ENCODE measurements around the gene PLA2G15.

Gene PLA2G15

GRCh38 chr16:68227850-68228553 lies 17.2 kb upstream of the PLA2G15 start:
- no peak for DNase-seq (ENCODE audit: low spot score in 2 of 2)
- peaks cover 17% of the 10 kb centered on the region for H3K4me1 Mint-ChIP-seq
- H3K36me3 Mint-ChIP-seq = peaks cover 2% of the 10 kb centered on the region
- no peak for ATAC-seq (ENCODE audit: low read depth)
- H3K9me3 Mint-ChIP-seq = no peaks in the 10 kb centered on the region
- H3K4me3 Mint-ChIP-seq = no peak overlapping the region
- H3K27me3 Mint-ChIP-seq = no peaks in the 10 kb centered on the region
- H3K27ac Mint-ChIP-seq = peak overlapping the region; percentile 72

- Mint-ChIP-seq H3K4me3 (no peak overlapping the region), H3K4me1 (peaks cover 19% of the 10 kb centered on the region), H3K27ac (no peak overlapping the region), H3K27me3 (no peaks in the 10 kb centered on the region), H3K9me3 (no peaks in the 10 kb centered on the region), H3K36me3 (peaks cover 2% of the 10 kb centered on the region)
- ATAC-seq (ENCODE audit: low read depth) (no peak), DNase-seq (ENCODE audit: low spot score in 2 of 2) (no peak)
Measured at GRCh38 chr16:68228652-68229051, 16.5 kb upstream of the PLA2G15 start.

GRCh38 chr16:68229431-68230175 lies 15.6 kb upstream of the PLA2G15 start:
- no peak overlapping the region for H3K4me3 Mint-ChIP-seq
- H3K27ac Mint-ChIP-seq = no peak overlapping the region
- H3K36me3 Mint-ChIP-seq = peaks cover 2% of the 10 kb centered on the region
- no peaks in the 10 kb centered on the region for H3K9me3 Mint-ChIP-seq
- peak; percentile 51 to 55 for DNase-seq (ENCODE audit: low spot score in 2 of 2)
- ATAC-seq (ENCODE audit: low read depth) = peak; percentile 41
- H3K4me1 Mint-ChIP-seq = peaks cover 19% of the 10 kb centered on the region
- no peaks in the 10 kb centered on the region for H3K27me3 Mint-ChIP-seq

- peaks cover 22% of the 10 kb centered on the region for H3K4me1 Mint-ChIP-seq
Measured at GRCh38 chr16:68230176-68230571, 15.0 kb upstream of the PLA2G15 start.

GRCh38 chr16:68230956-68231355 lies 14.2 kb upstream of the PLA2G15 start:
- Mint-ChIP-seq H3K36me3 (no peaks in the 10 kb centered on the region), H3K4me3 (no peak overlapping the region), H3K27ac (no peak overlapping the region)

More at GRCh38 chr16:68230176-68230571, 15.0 kb upstream of the PLA2G15 start:
- ATAC-seq (ENCODE audit: low read depth) = no peak
- H3K4me3 Mint-ChIP-seq = no peak overlapping the region
- no peak overlapping the region for H3K27ac Mint-ChIP-seq
- H3K9me3 Mint-ChIP-seq = no peaks in the 10 kb centered on the region
- DNase-seq (ENCODE audit: low spot score in 2 of 2) = no peak
- no peaks in the 10 kb centered on the region for H3K27me3 Mint-ChIP-seq
- H3K36me3 Mint-ChIP-seq = peaks cover under 1% of the 10 kb centered on the region

GRCh38 chr16:68231384-68232136 lies 13.6 kb upstream of the PLA2G15 start:
- Mint-ChIP-seq H3K27me3 (no peaks in the 10 kb centered on the region), H3K27ac (no peak overlapping the region), H3K4me1 (peaks cover 21% of the 10 kb centered on the region), H3K9me3 (no peaks in the 10 kb centered on the region), H3K4me3 (no peak overlapping the region), H3K36me3 (no peaks in the 10 kb centered on the region)
- ATAC-seq (ENCODE audit: low read depth) = no peak
- no peak for DNase-seq (ENCODE audit: low spot score in 2 of 2)

More at GRCh38 chr16:68230956-68231355, 14.2 kb upstream of the PLA2G15 start:
- DNase-seq (ENCODE audit: low spot score in 2 of 2) (no peak), ATAC-seq (ENCODE audit: low read depth) (no peak)
- Mint-ChIP-seq H3K27me3 (no peaks in the 10 kb centered on the region), H3K4me1 (peaks cover 17% of the 10 kb centered on the region), H3K9me3 (no peaks in the 10 kb centered on the region)

- peaks cover 22% of the 10 kb centered on the region for H3K4me1 Mint-ChIP-seq
- H3K27ac Mint-ChIP-seq = no peak overlapping the region
- no peaks in the 10 kb centered on the region for H3K27me3 Mint-ChIP-seq
- no peaks in the 10 kb centered on the region for H3K36me3 Mint-ChIP-seq
- ATAC-seq (ENCODE audit: low read depth) = no peak
- no peak for DNase-seq (ENCODE audit: low spot score in 2 of 2)
- H3K9me3 Mint-ChIP-seq = no peaks in the 10 kb centered on the region
- H3K4me3 Mint-ChIP-seq = no peak overlapping the region
Measured at GRCh38 chr16:68232335-68232734, 12.8 kb upstream of the PLA2G15 start.

- DNase-seq (ENCODE audit: low spot score in 2 of 2) (no peak), ATAC-seq (ENCODE audit: low read depth) (no peak)
- no peaks in the 10 kb centered on the region for H3K9me3 Mint-ChIP-seq
- H3K4me3 Mint-ChIP-seq = no peak overlapping the region
- H3K36me3 Mint-ChIP-seq = no peaks in the 10 kb centered on the region
- H3K27ac Mint-ChIP-seq = peak overlapping the region; percentile 1
- H3K27me3 Mint-ChIP-seq = no peaks in the 10 kb centered on the region
- peaks cover 18% of the 10 kb centered on the region for H3K4me1 Mint-ChIP-seq
Measured at GRCh38 chr16:68233085-68233834, 11.9 kb upstream of the PLA2G15 start.

GRCh38 chr16:68233835-68234187 lies 11.4 kb upstream of the PLA2G15 start:
- no peak for DNase-seq (ENCODE audit: low spot score in 2 of 2)
- H3K27ac Mint-ChIP-seq = peak overlapping the region; percentile 1

GRCh38 chr16:68234188-68235107 lies 10.7 kb upstream of the PLA2G15 start:
- H3K4me3 Mint-ChIP-seq = peak overlapping the region; percentile 45

More at GRCh38 chr16:68233835-68234187, 11.4 kb upstream of the PLA2G15 start:
- Mint-ChIP-seq H3K9me3 (no peaks in the 10 kb centered on the region), H3K27me3 (no peaks in the 10 kb centered on the region), H3K36me3 (no peaks in the 10 kb centered on the region), H3K4me3 (no peak overlapping the region), H3K4me1 (peaks cover 19% of the 10 kb centered on the region)
- ATAC-seq (ENCODE audit: low read depth) = no peak

GRCh38 chr16:68235108-68235886 lies 9.9 kb upstream of the PLA2G15 start:
- DNase-seq (ENCODE audit: low spot score in 2 of 2) = no peak

More at GRCh38 chr16:68234188-68235107, 10.7 kb upstream of the PLA2G15 start:
- no peaks in the 10 kb centered on the region for H3K27me3 Mint-ChIP-seq
- H3K4me1 Mint-ChIP-seq = peaks cover 18% of the 10 kb centered on the region
- no peak for DNase-seq (ENCODE audit: low spot score in 2 of 2)
- ATAC-seq (ENCODE audit: low read depth) = no peak
- peak overlapping the region; percentile 1 for H3K27ac Mint-ChIP-seq
- no peaks in the 10 kb centered on the region for H3K36me3 Mint-ChIP-seq
- no peaks in the 10 kb centered on the region for H3K9me3 Mint-ChIP-seq

GRCh38 chr16:68235887-68236136 lies 9.4 kb upstream of the PLA2G15 start, which contains the start of gene ESRP2:
Gene ESRP2 (minus strand): TSS chr16:68236127. CDS start chr16:68236045, 82 bp downstream.
- no peaks in the 10 kb centered on the region for H3K27me3 Mint-ChIP-seq
- DNase-seq (ENCODE audit: low spot score in 2 of 2) (no peak), ATAC-seq (ENCODE audit: low read depth) (no peak)
- H3K4me3 Mint-ChIP-seq = peak within 1 kb of the TSS; percentile 83
- H3K4me1 Mint-ChIP-seq = peaks cover 20% of the 10 kb centered on the region
- no peaks in the 10 kb centered on the region for H3K36me3 Mint-ChIP-seq
- H3K27ac Mint-ChIP-seq = peak within 1 kb of the TSS; percentile 55
- no peaks in the 10 kb centered on the region for H3K9me3 Mint-ChIP-seq

More at GRCh38 chr16:68235108-68235886, 9.9 kb upstream of the PLA2G15 start:
- no peak for ATAC-seq (ENCODE audit: low read depth)
- Mint-ChIP-seq H3K27me3 (no peaks in the 10 kb centered on the region), H3K4me1 (peaks cover 20% of the 10 kb centered on the region), H3K9me3 (no peaks in the 10 kb centered on the region), H3K27ac (no peak overlapping the region), H3K4me3 (peak overlapping the region; percentile 65), H3K36me3 (no peaks in the 10 kb centered on the region)
